K562 (cell line): Measurements from ENCODE around the gene B9D2. TPM values are rescaled to one million over a fixed set of nuclear protein-coding genes. Genes with fewer than 3 reads are reported as not detected.
A peak's percentile ranks its signal among the peaks of the same experiment; 100 is the strongest.

Experiments
- CEBPG ChIP-seq, 3 experiments: fragments of 200-800 bp in 1 of 3; sonication (Bioruptor generic) in 1 of 3; sonication (generic) in 1 of 3; formaldehyde crosslinking in 1 of 3; IDR thresholded peaks in 2 of 3; conservative IDR thresholded peaks in 1 of 3; 2 replicates each; pipeline versions ENCODE4 v1.6.1 to v1.8.0; 2016 to 2022; ENCODE audit warnings: missing compliant biosample characterization in 2 of 3, missing genetic modification characterization in 2 of 3, mild to moderate bottlenecking in 1 of 3, missing genetic modification reagents in 1 of 3
- CHD4 ChIP-seq: fragments of 200-600 bp; sonication (generic); IDR thresholded peaks from 3 replicates; pipeline ENCODE4 v1.6.1; 2012; ENCODE audit warnings: low read depth, mild to moderate bottlenecking, mixed read lengths, low read length, inconsistent platforms; ENCODE audit not compliant: insufficient read depth, insufficient replicate concordance, poor library complexity, severe bottlenecking
- CREM ChIP-seq: IDR thresholded peaks from 2 replicates; pipeline ENCODE4 v1.6.1; 2014; ENCODE audit warnings: antibody characterized with exemption, low read depth
- FOXK1 ChIP-seq: sonication (generic); formaldehyde crosslinking; IDR thresholded peaks from 2 replicates; pipeline ENCODE4 v1.8.0; 2022; ENCODE audit warnings: missing genetic modification reagents, mild to moderate bottlenecking, borderline replicate concordance
- KDM5B ChIP-seq: fragments of 200-600 bp; sonication (generic); IDR thresholded peaks from 2 replicates; pipeline ENCODE4 v1.6.1; 2012; ENCODE audit warnings: low read depth, mild to moderate bottlenecking, moderate library complexity, low read length, control low read depth, inconsistent platforms; ENCODE audit not compliant: insufficient replicate concordance
- LARP7 ChIP-seq: fragments of 450-650 bp; IDR thresholded peaks from 2 replicates; pipeline ENCODE4 v1.6.1; 2016
- NBN ChIP-seq: fragments of 450-650 bp; IDR thresholded peaks from 2 replicates; pipeline ENCODE4 v1.6.1; 2016; ENCODE audit warnings: low read depth, mild to moderate bottlenecking
- NEUROD1 ChIP-seq: fragments of 150-350 bp; IDR thresholded peaks from 2 replicates; pipeline ENCODE4 v1.6.1; 2014; ENCODE audit warnings: borderline replicate concordance, low read length, low read depth; ENCODE audit not compliant: partially characterized antibody
- NKRF ChIP-seq: fragments of 450-650 bp; IDR thresholded peaks from 2 replicates; pipeline ENCODE4 v1.6.1; 2016; ENCODE audit warnings: borderline replicate concordance
- RAD21 ChIP-seq, 2 experiments: fragments of 250-450 bp in 1 of 2; fragments of 450-650 bp in 1 of 2; sonication (Bioruptor Pico) in 1 of 2; formaldehyde crosslinking in 1 of 2; IDR thresholded peaks in 1 of 2; conservative IDR thresholded peaks in 1 of 2; 2 replicates each; pipeline versions ENCODE4 v1.4.0 to v1.8.0; 2020 to 2022; ENCODE audit warnings: mild to moderate bottlenecking in 2 of 2, moderate library complexity in 1 of 2
- SRF ChIP-seq, 2 experiments: fragments of 250-450, 450-650 bp in 1 of 2; sonication (Bioruptor Pico) in 1 of 2; sonication (generic) in 1 of 2; formaldehyde crosslinking; IDR thresholded peaks; 2 replicates each; pipeline versions ENCODE4 v1.5.0 to v1.5.1; 2020 to 2022; ENCODE audit warnings: mild to moderate bottlenecking in 1 of 2, missing genetic modification reagents in 1 of 2
- TAF9B ChIP-seq: fragments of 450-650 bp; IDR thresholded peaks from 2 replicates; pipeline ENCODE4 v1.6.1; 2018; ENCODE audit warnings: mild to moderate bottlenecking; ENCODE audit not compliant: partially characterized antibody
- TBL1XR1 ChIP-seq, 2 experiments: IDR thresholded peaks; 2 replicates each; pipeline ENCODE4 v1.6.1; 2012; ENCODE audit warnings: improper control_type of control experiment in 2 of 2, low read length in 2 of 2, mild to moderate bottlenecking in 1 of 2
- YBX1 ChIP-seq: fragments of 450-650 bp; IDR thresholded peaks from 2 replicates; pipeline ENCODE4 v1.7.1; 2016; ENCODE audit warnings: mild to moderate bottlenecking
- ZNF134 ChIP-seq: fragments of 250-450 bp; sonication (Bioruptor Pico); conservative IDR thresholded peaks from 2 replicates; pipeline ENCODE4 v1.4.0; 2020
- ZNF224 ChIP-seq: sonication (generic); formaldehyde crosslinking; IDR thresholded peaks from 2 replicates; pipeline ENCODE4 v1.8.0; 2022; ENCODE audit warnings: mild to moderate bottlenecking, missing genetic modification reagents
- ZNF274 ChIP-seq: IDR thresholded peaks from 2 replicates; pipeline ENCODE4 v1.6.1; 2011; ENCODE audit warnings: low read depth, mild to moderate bottlenecking, low read length, moderate library complexity, borderline replicate concordance
- ZNF395 ChIP-seq: fragments of 200-800 bp; sonication (Bioruptor generic); IDR thresholded peaks from 2 replicates; pipeline ENCODE4 v1.6.1; 2017; ENCODE audit warnings: missing genetic modification characterization, missing compliant biosample characterization
- ZNF707 ChIP-seq: fragments of 250-450 bp; sonication (Bioruptor Pico); conservative IDR thresholded peaks from 2 replicates; pipeline ENCODE4 v1.8.0; 2022; ENCODE audit warnings: inconsistent platforms, mild to moderate bottlenecking, moderate library complexity
- ZNF740 ChIP-seq, 3 experiments: fragments of 200-800 bp in 1 of 3; sonication (Bioruptor generic) in 1 of 3; sonication (generic) in 1 of 3; formaldehyde crosslinking in 1 of 3; IDR thresholded peaks; 2 replicates each; pipeline versions ENCODE4 v1.6.1 to v1.8.0; 2016 to 2022; ENCODE audit warnings: mild to moderate bottlenecking in 2 of 3, missing compliant biosample characterization in 2 of 3, missing genetic modification characterization in 2 of 3, missing genetic modification reagents in 1 of 3
- polyA plus RNA-seq, 8 experiments: library from polyadenylated mRNA; depleted of rRNA in 4 of 8; stranded (reverse) in 5 of 8; unstranded in 3 of 8; fragments of >200 nt; fragmentation: Nextera tagmentation in 2 of 8; fragmentation: Illumina TruSeq in 1 of 8; extraction: Ambion mirVana in 2 of 8; extraction: Trizol in 1 of 8; gene quantifications; 2 replicates each; pipeline versions ENCODE4 v1.2.1 to v1.2.3, GENCODE V29; 2011 to 2014; ENCODE audit warnings: inconsistent platforms in 1 of 8, missing spikeins in 1 of 8
- total RNA-seq, 7 experiments: library from RNA; depleted of rRNA in 6 of 7; stranded (reverse); fragments of >200 nt in 6 of 7; fragmentation: Illumina TruSeq in 2 of 7; extraction: Trizol in 2 of 7; gene quantifications; 2 replicates each; pipeline versions ENCODE4 v1.2.1 to v1.2.3, GENCODE V29; 2011 to 2021; ENCODE audit warnings: low replicate concordance in 1 of 7

The B9D2 gene
- total and polyA plus RNA-seq, 9 of the 15 experiments (the other 6 are each of a cell fraction or from before 2014, with no cell fraction given), result 0.83 to 6.9 (median 2.8) TPM

- TF ChIP-seq ZNF224 (CRISPR knock-in tag) (0 out of 2 replicates have a peak, but pooled peaks have one; percentile 59), NEUROD1 (peak; percentile 54), FOXK1 (CRISPR knock-in tag) (no peak), ZNF707 (CRISPR knock-in tag) (no peak), CHD4 (peak; percentile 50), KDM5B (peak; percentile 70), TBL1XR1 (IDR thresholded peaks at IDR 0.05; ENCODE audit: low read length in 2 of 2) (no peak), SRF (CRISPR knock-in tag; IDR thresholded peaks at IDR 0.05) (peak in 1 of 2 experiments; percentile 50; a peak in 1 of 4 replicates), ZNF395 (peak; percentile 20; the same call in 1 of the 2 replicates), ZNF134 (CRISPR knock-in tag) (no peak), RAD21 (CRISPR knock-in tag; conservative IDR thresholded peaks at IDR 0.05 in 1 of 2, IDR thresholded peaks at IDR 0.05 in 1 of 2) (peak; percentile 30 to 43; a peak in 3 of 4 replicates), ZNF274 (no peak), ZNF740 (CRISPR knock-in tag; IDR thresholded peaks at IDR 0.05) (0 out of 2 replicates have a peak, but pooled peaks have one; percentile 46), ZNF740 (tag; IDR thresholded peaks at IDR 0.05) (no peak), NKRF (0 out of 2 replicates have a peak, but pooled peaks have one; percentile 55), YBX1 (no peak), NBN (0 out of 2 replicates have a peak, but pooled peaks have one; percentile 27), LARP7 (0 out of 2 replicates have a peak, but pooled peaks have one; percentile 48), CREM (0 out of 2 replicates have a peak, but pooled peaks have one; percentile 7), CEBPG (CRISPR knock-in tag; IDR thresholded peaks at IDR 0.05) (peak; percentile 24; the same call in 1 of the 2 replicates), CEBPG (tag; conservative IDR thresholded peaks at IDR 0.05 in 1 of 2, IDR thresholded peaks at IDR 0.05 in 1 of 2) (no peak), TAF9B (peak; percentile 64)
Observed at GRCh38 chr19:41352609-41353465, 11.1 kb downstream of the B9D2 start (continued).
